Measurements from ENCODE around the gene CYSTM1.
"Not testable (repeated sequence)": the region's sequence is repeated elsewhere in the genome, so short reads cannot be mapped to it uniquely, and the experiment has no call there.

Gene CYSTM1

GRCh38 chr5:140146523-140146842, 28.5 kb upstream of the CYSTM1 start:
- DNase-seq: no peak
- intact Hi-C loops (cut with DNase I): no loop called here

GRCh38 chr5:140147460-140147859, 27.5 kb upstream of the CYSTM1 start:
- DNase-seq: peak in 2 of 42 donors; percentile 4 to 19
- intact Hi-C loops (cut with DNase I): no loop called here

- peak in 13 of 42 donors; percentile 11 to 51 (median 31) for DNase-seq
- intact Hi-C loops (cut with DNase I): no loop called here
These were observed 26.5 kb upstream of the CYSTM1 start for GRCh38 chr5:140148508-140148907.

GRCh38 chr5:140150201-140150600, 24.8 kb upstream of the CYSTM1 start:
- intact Hi-C loops (cut with DNase I): loop anchor here (10.0 kb wide), 1 partner anchor 365 kb away; no protein-coding TSS in a partner anchor
- DNase-seq: peak in 1 of 42 donors; percentile 2

- peak in 1 of 42 donors; percentile 18 for DNase-seq
- intact Hi-C loops (cut with DNase I): loop anchor here (10.0 kb wide), 1 partner anchor 367 kb away; no protein-coding TSS in a partner anchor
These were observed 23.6 kb upstream of the CYSTM1 start for GRCh38 chr5:140151144-140152021.

GRCh38 chr5:140152022-140152999, 22.7 kb upstream of the CYSTM1 start:
- DNase-seq: no peak
- intact Hi-C loops (cut with DNase I): loop anchor here (10.0 kb wide), 1 partner anchor 368 kb away; no protein-coding TSS in a partner anchor

- intact Hi-C loops (cut with DNase I): loop anchor here (10.0 kb wide), 1 partner anchor 368 kb away; no protein-coding TSS in a partner anchor
- DNase-seq: no peak
These were observed 21.7 kb upstream of the CYSTM1 start for GRCh38 chr5:140153255-140153654.

GRCh38 chr5:140153905-140154304, 21.1 kb upstream of the CYSTM1 start:
- intact Hi-C loops (cut with DNase I): loop anchor here (10.0 kb wide), 1 partner anchor 369 kb away; no protein-coding TSS in a partner anchor
- DNase-seq: peak in 10 of 42 donors; percentile 22 to 60 (median 41)

GRCh38 chr5:140154710-140155381, 20.1 kb upstream of the CYSTM1 start:
- intact Hi-C loops (cut with DNase I): loop anchor here (5.0 to 10.0 kb wide), 2 partner anchors 48 to 370 kb away; no protein-coding TSS in a partner anchor
- DNase-seq: not testable (repeated sequence)

GRCh38 chr5:140157032-140157781, 17.8 kb upstream of the CYSTM1 start:
- intact Hi-C loops (cut with DNase I): loop anchor here (2.0 to 10.0 kb wide), 3 partner anchors 50 to 372 kb away; no protein-coding TSS in a partner anchor
- DNase-seq: peak; percentile 80 to 96 (median 91)

- intact Hi-C loops (cut with DNase I): loop anchor here (5.0 to 10.0 kb wide), 2 partner anchors 52 to 374 kb away; no protein-coding TSS in a partner anchor
- DNase-seq: no peak
These were observed 15.7 kb upstream of the CYSTM1 start for GRCh38 chr5:140159014-140159927.

- intact Hi-C loops (cut with DNase I): loop anchor here (10.0 kb wide), 1 partner anchor 73 kb away; no protein-coding TSS in a partner anchor
These were observed 12.7 kb upstream of the CYSTM1 start for GRCh38 chr5:140162275-140162674.

GRCh38 chr5:140162781-140163180, 12.2 kb upstream of the CYSTM1 start:
- no peak for DNase-seq
- intact Hi-C loops (cut with DNase I): loop anchor here (10.0 kb wide), 1 partner anchor 72 kb away; no protein-coding TSS in a partner anchor

More at GRCh38 chr5:140162275-140162674, 12.7 kb upstream of the CYSTM1 start:
- no peak for DNase-seq

GRCh38 chr5:140165101-140165922, 9.7 kb upstream of the CYSTM1 start:
- no peak for DNase-seq
- intact Hi-C loops (cut with DNase I): loop anchor here (10.0 kb wide), 1 partner anchor 69 kb away; no protein-coding TSS in a partner anchor

GRCh38 chr5:140165923-140166270, 9.1 kb upstream of the CYSTM1 start:
- intact Hi-C loops (cut with DNase I): loop anchor here (10.0 kb wide), 1 partner anchor 69 kb away; no protein-coding TSS in a partner anchor
- DNase-seq: no peak

- intact Hi-C loops (cut with DNase I): loop anchor here (10.0 kb wide), 1 partner anchor 68 kb away; no protein-coding TSS in a partner anchor
- peak in 2 of 42 donors; percentile 15 to 51 for DNase-seq
These were observed 8.1 kb upstream of the CYSTM1 start for GRCh38 chr5:140166911-140167310.

All from head of caudate nucleus (tissue), 42 donors.